K562 (cell line): Measurements from ENCODE around the gene ZNF837. TPM values are rescaled to one million over a fixed set of nuclear protein-coding genes. Genes with fewer than 3 reads are reported as not detected.
A peak's percentile ranks its signal among the peaks of the same experiment; 100 is the strongest.

Experiments
- ARID1B ChIP-seq: fragments of 450-650 bp; IDR thresholded peaks from 2 replicates; pipeline ENCODE4 v1.6.1; 2016; ENCODE audit warnings: antibody characterized with exemption, mild to moderate bottlenecking, inconsistent platforms
- BRD4 ChIP-seq: fragments of 200-600 bp; sonication (generic); IDR thresholded peaks from 2 replicates; pipeline ENCODE4 v1.6.1; 2017; ENCODE audit warnings: inconsistent platforms
- E2F6 ChIP-seq, 2 experiments: IDR thresholded peaks; 2 replicates each; pipeline ENCODE4 v1.6.1; 2011; ENCODE audit warnings: borderline replicate concordance in 1 of 2, control low read depth in 1 of 2, low read depth in 1 of 2, low read length in 1 of 2, mild to moderate bottlenecking in 1 of 2, mixed read lengths in 1 of 2, moderate library complexity in 1 of 2; ENCODE audit not compliant: insufficient read depth in 1 of 2, insufficient read length in 1 of 2, poor library complexity in 1 of 2, severe bottlenecking in 1 of 2; ENCODE audit errors: extremely low read depth in 1 of 2
- EGR1 ChIP-seq: fragments of 450-650 bp; conservative IDR thresholded peaks from 2 replicates; pipeline ENCODE4 v1.6.1; 2017; ENCODE audit warnings: mild to moderate bottlenecking
- GATAD2A ChIP-seq: fragments of 450-650 bp; IDR thresholded peaks from 2 replicates; pipeline ENCODE4 v1.6.1; 2017
- MGA ChIP-seq: fragments of 450-650 bp; IDR thresholded peaks from 2 replicates; pipeline ENCODE4 v1.6.1; 2016; ENCODE audit warnings: mild to moderate bottlenecking, moderate library complexity
- NFIX ChIP-seq: fragments of 250-450 bp; sonication (Bioruptor Pico); IDR thresholded peaks from 2 replicates; pipeline ENCODE4 v1.4.0; 2020; ENCODE audit warnings: low read depth, mild to moderate bottlenecking, moderate library complexity
- NRF1 ChIP-seq, 2 experiments: fragments of 450-650 bp; IDR thresholded peaks in 1 of 2; conservative IDR thresholded peaks in 1 of 2; 2 replicates each; pipeline ENCODE4 v1.6.1; 2014; ENCODE audit warnings: mild to moderate bottlenecking in 2 of 2
- RFX7 ChIP-seq: fragments of 250-450 bp; sonication (Bioruptor Pico); IDR thresholded peaks from 2 replicates; pipeline ENCODE4 v1.5.1; 2021; ENCODE audit warnings: mild to moderate bottlenecking
- RHOXF2B ChIP-seq: fragments of 250-450 bp; sonication (Bioruptor Pico); conservative IDR thresholded peaks from 2 replicates; pipeline ENCODE4 v1.5.1; 2021
- TRIM24 ChIP-seq, 2 experiments: fragments of 450-650 bp; IDR thresholded peaks; 2 replicates each; pipeline ENCODE4 v1.6.1; 2016
- XRCC3 ChIP-seq: fragments of 450-650 bp; IDR thresholded peaks from 2 replicates; pipeline ENCODE4 v1.6.1; 2017; ENCODE audit warnings: mild to moderate bottlenecking, moderate library complexity
- ZBTB1 ChIP-seq: sonication (generic); formaldehyde crosslinking; IDR thresholded peaks from 2 replicates; pipeline ENCODE4 v1.8.1; 2023; ENCODE audit warnings: missing genetic modification reagents, low read depth, mild to moderate bottlenecking, borderline replicate concordance
- ZFP91 ChIP-seq: sonication (generic); formaldehyde crosslinking; IDR thresholded peaks from 2 replicates; pipeline ENCODE4 v1.8.0; 2022; ENCODE audit warnings: mild to moderate bottlenecking, missing genetic modification reagents
- ZNF253 ChIP-seq: fragments of 250-450 bp; sonication (Bioruptor Pico); conservative IDR thresholded peaks from 2 replicates; pipeline ENCODE4 v1.6.1; 2021; ENCODE audit warnings: mild to moderate bottlenecking
- ZNF589 ChIP-seq: fragments of 200-800 bp; sonication (Bioruptor generic); IDR thresholded peaks from 2 replicates; pipeline ENCODE4 v1.6.1; 2016; ENCODE audit warnings: low read depth, missing genetic modification characterization, missing compliant biosample characterization
- polyA plus RNA-seq, 8 experiments: library from polyadenylated mRNA; depleted of rRNA in 4 of 8; stranded (reverse) in 5 of 8; unstranded in 3 of 8; fragments of >200 nt; fragmentation: Nextera tagmentation in 2 of 8; fragmentation: Illumina TruSeq in 1 of 8; extraction: Ambion mirVana in 2 of 8; extraction: Trizol in 1 of 8; gene quantifications; 2 replicates each; pipeline versions ENCODE4 v1.2.1 to v1.2.3, GENCODE V29; 2011 to 2014; ENCODE audit warnings: inconsistent platforms in 1 of 8, missing spikeins in 1 of 8
- total RNA-seq, 7 experiments: library from RNA; depleted of rRNA in 6 of 7; stranded (reverse); fragments of >200 nt in 6 of 7; fragmentation: Illumina TruSeq in 2 of 7; extraction: Trizol in 2 of 7; gene quantifications; 2 replicates each; pipeline versions ENCODE4 v1.2.1 to v1.2.3, GENCODE V29; 2011 to 2021; ENCODE audit warnings: low replicate concordance in 1 of 7

Gene ZNF837
- total and polyA plus RNA-seq, 9 of the 15 experiments (the other 6 are each of a cell fraction or from before 2014, with no cell fraction given) = 0.11 to 2.1 (median 0.57) TPM; not detected in 4

- no peak; the same call in 1 of the 2 replicates for TF ChIP-seq ZNF589
- peak; percentile 61; the same call in 1 of the 2 replicates for TF ChIP-seq ZBTB1
- no peak for TF ChIP-seq NRF1 (conservative IDR thresholded peaks at IDR 0.05 in 1 of 2, IDR thresholded peaks at IDR 0.05 in 1 of 2)
- peak; percentile 89 for TF ChIP-seq MGA
- peak in 1 of 2 experiments; percentile 10; a peak in 1 of 4 replicates for TF ChIP-seq TRIM24 (IDR thresholded peaks at IDR 0.05)
- no peak for TF ChIP-seq NFIX
- TF ChIP-seq RHOXF2B = no peak
- peak; percentile 83 for TF ChIP-seq EGR1
- TF ChIP-seq GATAD2A = 0 out of 2 replicates have a peak, but pooled peaks have one; percentile 28
- TF ChIP-seq E2F6 (IDR thresholded peaks at IDR 0.05; ENCODE audit: borderline replicate concordance in 1 of 2, extremely low read depth in 1 of 2, insufficient read depth in 1 of 2, insufficient read length in 1 of 2, low read depth in 1 of 2, low read length in 1 of 2, poor library complexity in 1 of 2, severe bottlenecking in 1 of 2) = peak; percentile 42 to 56
- TF ChIP-seq ZNF253 (CRISPR knock-in tag) = no peak
- TF ChIP-seq ZFP91 (CRISPR knock-in tag) = 0 out of 2 replicates have a peak, but pooled peaks have one; percentile 50
- no peak for TF ChIP-seq XRCC3
- TF ChIP-seq RFX7 = no peak
- TF ChIP-seq BRD4 = peak; percentile 86; the same call in 1 of the 2 replicates
- TF ChIP-seq ARID1B = peak; percentile 41; the same call in 1 of the 2 replicates
These were observed 18.9 kb downstream of the ZNF837 start (continued) for GRCh38 chr19:58361900-58362271.
